Stimulated activated CD8-positive, alpha-beta memory T cell treated with anti-CD3 and anti-CD28 coated beads, Interleukin-7, amount 100 ng/mL, for 1 hour (primary cell): ENCODE data around the gene AUTS2.

ENCODE experiments used
- DNase-seq, 2 donors: peaks; one replicate each; pipeline ENCODE4 v3.0.0-alpha.2; 2020; ENCODE audit warnings: low read depth in 2 of 2

The AUTS2 gene

DNA sequence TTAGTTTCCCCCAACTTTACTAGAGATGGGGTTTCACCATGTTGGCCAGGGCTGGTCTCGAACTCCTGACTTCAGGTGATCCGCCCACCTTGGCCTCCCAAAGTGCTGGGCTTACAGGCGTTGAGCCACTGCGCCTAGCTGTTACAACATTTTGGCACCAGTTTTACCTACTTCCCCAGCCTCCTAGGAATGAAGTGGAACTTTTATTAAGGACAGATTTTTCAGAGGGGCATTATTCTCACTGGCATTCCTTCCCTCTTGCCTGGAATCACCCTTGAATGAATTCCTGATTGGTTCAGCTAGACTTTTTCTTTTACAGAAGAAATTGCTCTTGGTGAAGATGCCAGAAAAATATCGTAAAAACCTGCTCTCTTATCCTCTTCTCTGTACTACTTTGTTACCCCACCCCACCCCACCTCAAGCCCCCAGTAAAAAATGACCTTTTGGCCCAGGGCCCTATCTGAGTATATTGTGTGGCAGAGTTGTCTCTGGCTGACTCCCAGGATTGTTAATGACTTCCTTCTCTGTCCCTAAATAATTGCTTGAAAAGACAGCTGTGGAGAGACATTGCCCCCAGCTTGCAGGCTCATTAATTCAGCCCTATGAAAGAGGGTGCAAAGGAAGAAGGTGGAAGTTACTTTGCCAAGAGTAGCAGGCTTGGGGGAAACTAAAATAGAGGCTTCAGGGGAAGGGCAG, 189.6 kb downstream of the AUTS2 start:
- no peak for DNase-seq

DNA sequence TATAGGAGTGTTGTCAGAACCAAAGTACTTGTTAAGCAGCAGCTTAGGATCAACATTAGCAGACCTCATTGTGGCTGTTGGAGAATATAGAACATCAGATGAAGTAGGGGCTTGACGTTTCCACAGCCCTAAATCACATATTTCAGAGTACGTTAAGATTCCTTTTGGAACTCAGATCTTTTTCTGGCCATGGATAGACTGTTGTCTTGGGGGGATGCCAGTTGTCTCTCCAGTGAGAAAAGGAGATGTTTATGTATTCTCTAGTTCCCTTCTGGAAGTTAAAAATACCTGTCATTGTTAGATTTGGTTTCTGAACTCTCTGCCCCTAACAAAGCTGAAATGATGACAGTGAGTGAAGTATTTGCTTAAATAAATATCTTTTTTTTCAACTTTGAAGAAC, 191.3 kb downstream of the AUTS2 start:
- no peak for DNase-seq

DNA sequence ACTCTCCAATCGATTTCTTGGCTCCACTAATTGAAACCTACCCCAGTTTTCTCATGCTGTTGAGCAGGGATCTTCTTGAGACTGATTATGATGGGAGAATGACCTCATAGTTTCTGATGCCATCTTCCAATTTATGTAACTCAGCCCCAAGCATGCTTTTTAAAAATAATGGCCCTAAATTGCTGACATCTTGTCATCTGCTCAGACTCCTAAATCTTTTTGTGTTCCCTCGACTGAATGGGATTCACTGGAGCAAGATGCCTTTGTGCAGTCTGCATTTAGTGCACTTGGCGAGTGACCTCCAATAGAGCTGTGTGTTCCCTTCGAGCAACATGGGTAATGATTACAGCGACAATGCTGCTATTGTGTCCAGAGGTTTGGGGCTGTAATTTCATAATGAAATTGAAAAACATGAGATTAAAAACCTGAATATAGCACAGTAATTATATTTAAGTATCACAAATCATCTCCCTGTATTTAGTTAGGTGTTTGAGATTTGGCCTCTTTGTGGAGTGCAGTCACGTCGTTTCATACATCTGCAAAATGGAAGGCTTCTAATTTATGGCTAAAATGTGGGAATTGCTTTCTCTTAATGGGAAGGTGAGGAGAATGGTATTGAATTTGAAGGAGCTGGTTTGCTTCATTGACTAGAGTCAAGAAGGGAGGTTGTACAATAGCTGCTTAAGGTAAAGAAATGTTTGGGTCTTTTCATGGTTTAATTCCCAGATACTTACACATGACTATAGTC, 192.9 kb downstream of the AUTS2 start:
- DNase-seq = no peak

DNA sequence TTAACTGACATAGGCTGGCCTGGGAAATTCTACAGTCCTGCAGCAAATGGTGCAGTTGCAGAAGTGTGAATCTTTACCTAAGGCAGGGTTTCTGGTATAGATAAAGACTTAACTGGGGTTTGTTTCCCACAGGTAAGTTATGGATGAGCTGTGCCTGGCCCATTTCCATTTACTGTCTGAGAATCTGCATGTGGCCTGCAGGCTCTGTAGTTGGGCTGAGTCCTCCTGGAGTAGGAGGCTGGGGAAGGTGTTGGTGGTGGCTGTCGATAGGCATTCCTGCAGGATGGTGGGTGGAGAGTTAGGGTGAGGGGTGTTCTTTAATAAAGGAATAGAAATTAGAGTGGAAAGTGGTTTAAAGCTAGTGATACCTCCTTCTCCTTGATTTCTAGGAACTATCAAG, 193.5 kb downstream of the AUTS2 start:
- DNase-seq = no peak

DNA sequence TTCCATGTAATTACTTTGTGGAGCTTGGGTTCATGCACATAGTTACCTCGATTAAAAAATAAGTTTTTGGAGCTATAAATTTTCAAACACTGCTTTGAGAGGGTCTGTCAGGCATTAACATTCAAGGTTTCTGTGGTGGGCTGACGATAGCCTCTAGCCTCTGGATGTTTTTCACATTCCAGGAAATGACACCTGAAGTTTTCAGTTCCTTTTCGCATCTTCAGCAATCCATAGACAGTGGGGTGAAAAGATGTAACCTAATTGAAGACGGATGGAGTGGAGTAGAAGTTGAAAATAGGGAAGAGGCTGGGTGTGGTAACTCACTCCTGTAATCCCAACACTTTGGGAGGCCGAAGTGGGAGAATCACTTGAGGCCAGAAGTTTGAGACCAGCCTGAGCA, 197.7 kb downstream of the AUTS2 start:
- no peak for DNase-seq

DNA sequence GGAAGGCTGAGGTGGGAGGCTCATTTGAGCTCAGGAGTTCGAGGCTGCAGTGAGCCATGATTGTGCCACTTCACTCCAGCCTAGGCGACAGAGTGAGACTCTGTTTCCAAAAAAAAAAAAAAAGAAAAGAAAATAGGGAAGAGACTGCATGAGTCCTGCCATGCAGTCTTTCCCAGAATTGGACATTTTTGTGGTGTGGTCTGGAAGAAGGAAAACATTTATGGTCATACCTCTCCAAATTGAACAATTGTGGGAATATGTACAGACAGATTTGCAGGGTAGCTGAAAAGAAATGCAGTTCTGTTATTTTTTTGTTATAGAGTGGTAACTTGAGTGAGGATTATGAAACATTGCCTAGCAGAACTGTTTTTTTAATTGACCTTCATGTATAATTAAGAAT, 198.1 kb downstream of the AUTS2 start:
- no peak for DNase-seq

DNA sequence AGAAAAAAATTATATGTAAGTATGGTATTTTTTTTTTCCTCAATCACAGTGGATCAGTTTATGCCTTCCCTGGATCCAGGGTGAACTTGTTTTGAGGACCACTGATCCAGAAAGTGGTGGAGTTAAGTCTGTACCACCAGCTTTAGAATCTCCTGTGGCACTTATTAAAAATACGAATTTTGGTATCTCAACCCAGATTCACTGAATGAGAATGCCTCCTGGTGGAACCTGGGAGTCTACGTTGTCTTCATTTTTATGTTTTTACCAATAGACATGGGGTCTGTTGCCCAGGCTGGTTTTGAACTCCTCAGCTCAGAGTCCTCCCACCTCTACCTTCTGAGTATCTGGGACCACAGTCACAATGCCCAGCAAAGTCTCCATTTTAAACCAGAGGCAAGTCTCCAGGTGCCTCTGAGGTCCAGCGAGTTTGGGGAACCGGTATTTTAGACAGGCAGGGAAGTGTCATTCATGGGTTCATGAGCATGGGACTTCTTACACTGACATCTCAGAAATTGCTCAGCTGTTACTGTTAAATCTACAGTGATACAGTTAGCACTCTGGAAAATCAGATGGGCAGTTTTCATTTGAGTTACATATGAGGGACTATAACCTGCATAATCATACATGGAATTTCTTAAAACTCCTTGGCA, 200.9 kb downstream of the AUTS2 start:
- no peak for DNase-seq

DNA sequence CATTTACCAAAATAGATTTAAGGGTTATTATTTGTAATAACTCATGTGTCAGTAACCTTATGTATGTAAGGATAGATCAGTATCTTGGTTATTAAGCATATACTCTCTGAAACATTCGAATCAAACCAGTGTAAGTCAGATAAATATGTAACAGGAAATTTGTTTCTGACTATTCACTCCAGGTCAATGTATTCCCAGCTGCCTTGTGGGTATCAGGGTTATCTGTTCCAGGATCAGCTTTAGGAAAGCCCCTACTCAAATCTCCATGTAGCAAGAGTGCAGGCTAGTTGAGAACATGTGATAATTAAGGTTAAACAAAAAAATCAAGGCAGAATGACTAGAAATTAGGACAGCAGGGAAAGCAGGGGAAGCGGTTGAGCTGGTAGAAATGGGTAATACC, 201.7 kb downstream of the AUTS2 start:
- DNase-seq = no peak

DNA sequence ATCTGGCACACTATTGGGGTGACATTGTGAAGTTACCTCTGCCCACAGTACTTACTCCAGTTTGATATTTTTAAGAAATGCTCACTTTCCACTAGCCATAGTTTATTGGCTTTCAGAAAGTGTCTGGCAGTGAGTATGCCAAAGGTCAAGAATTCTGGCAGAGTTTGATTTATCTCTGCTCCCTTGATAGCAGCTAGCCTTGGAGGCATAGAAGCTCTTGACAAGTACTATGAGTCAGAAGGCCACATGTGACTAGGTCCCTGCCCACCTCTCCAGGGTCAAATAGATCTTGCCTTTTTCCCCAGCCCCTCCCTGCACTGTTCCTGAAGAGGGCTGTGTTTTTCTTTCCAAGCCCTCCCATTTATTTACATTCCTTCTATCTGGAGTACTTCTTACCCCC, 202.2 kb downstream of the AUTS2 start:
- DNase-seq = no peak

DNA sequence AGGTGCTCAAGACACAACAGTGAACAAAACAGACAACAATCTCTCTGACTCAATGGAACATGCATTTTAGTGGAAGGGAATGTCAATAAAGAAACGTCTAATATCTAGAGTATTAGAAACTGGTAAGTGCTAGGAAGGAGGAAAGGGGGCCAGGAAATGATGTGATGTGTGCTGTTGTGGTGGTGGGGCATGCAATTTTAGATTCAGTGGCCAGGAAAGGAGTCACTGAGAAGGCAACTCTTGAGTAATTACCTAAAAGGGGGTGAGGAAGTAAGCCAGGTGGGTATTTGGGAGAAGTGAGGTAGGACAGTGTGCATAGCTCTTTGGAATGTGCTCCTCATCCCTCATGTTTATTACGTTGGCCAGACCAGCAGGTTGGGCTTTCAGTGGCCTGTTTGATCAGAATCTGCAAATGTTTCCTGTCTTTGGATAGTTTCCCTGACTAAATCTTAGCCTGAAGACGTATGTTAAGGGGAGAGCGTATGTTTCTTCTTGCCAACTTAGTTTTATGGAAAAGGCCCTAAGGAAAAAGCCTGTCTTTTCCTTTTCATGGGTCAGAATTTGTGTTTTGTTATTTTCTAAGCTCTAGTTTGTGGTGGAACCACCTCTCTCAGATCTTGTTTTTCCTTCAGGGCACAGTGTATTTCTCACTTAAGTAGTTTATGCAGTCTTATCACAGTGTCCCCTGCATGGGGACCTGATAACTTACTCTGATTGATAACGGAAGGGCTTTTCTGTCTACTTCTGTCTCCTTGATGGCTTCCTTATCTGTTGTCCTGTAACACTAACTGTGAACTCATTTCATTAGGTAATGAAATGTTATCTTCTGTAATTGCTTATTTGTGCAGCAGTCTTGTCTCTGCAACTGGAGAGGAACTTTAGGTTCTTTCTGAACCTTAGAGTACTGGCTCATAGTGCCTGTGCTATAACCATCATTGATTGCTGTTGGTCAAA, 203.7 kb downstream of the AUTS2 start:
- DNase-seq = no peak

DNA sequence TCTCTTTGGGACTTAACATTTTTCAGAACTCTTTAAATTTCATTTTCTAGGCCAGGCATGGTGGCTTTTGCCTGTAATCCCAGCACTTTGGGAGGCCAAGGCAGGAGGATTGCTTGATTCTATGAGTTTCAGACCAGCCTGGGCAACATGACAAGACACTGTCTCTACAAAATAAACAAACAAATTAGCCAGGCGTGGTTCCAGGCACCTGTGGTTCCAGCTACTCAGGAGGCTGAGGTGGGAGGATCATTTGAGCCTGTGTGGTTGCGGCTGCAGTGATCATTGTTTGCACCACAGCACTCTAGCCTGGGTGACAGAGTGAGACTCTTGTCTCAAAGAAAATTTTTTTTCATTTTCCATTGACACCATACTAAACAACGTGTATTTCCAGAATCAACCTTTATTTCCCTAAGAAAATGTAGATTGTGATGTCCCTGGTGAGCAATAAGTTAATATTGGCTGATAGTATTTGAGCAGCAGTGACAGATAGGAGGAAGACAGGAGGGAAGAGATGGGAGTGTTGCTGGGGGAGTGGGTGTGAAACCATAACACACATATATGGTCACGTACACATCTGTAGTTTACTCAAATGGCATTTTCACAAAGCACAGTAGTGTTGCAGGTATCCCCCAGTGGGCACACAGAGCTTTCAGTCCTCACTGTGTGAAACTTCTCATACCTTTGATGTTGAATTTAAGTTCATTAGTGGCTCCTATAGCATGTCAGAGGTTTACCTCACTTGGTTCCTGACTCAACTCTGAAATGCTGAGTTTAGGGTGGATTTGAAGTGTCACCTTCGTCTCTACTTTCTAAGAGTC, 205.6 kb downstream of the AUTS2 start:
- DNase-seq = no peak

DNA sequence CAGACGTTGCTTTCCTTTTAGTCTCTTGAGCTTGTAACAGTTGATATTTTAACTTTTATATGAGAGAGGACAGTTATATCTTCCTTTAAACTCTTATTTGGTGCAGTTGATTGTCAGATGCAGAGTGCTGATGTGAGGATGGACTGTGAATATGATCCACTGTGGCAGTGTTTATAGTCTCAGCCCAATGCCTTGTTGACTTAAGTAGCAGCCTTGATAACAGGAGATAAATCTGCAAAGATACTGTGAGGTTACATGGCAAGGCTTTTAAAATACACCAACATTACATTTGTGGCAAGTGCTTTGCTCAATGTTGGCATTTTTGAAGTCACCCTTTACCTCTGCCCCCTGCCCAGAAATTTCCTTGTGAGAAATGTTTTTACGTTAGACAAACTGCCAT, 206.7 kb downstream of the AUTS2 start:
- DNase-seq = no peak

DNA sequence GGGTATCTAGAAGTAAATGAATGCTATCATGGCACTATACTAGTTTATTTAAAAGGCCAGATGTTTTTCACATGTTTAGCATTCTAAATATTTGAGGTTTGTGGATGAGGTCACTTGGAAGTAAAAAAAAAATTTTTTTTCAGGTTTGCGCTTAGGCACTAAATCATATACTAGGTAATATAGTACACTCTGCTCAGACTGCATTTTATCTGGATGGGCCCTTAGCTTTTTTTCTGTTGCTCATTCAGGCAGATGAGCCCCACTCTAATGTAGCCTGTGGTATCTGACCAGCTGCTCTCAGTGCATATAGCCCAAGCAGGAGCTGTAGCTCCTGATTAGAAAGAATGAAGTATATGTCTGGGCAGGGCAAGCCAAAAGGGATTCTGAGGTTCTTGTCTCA, 210.1 kb downstream of the AUTS2 start:
- no peak for DNase-seq

DNA sequence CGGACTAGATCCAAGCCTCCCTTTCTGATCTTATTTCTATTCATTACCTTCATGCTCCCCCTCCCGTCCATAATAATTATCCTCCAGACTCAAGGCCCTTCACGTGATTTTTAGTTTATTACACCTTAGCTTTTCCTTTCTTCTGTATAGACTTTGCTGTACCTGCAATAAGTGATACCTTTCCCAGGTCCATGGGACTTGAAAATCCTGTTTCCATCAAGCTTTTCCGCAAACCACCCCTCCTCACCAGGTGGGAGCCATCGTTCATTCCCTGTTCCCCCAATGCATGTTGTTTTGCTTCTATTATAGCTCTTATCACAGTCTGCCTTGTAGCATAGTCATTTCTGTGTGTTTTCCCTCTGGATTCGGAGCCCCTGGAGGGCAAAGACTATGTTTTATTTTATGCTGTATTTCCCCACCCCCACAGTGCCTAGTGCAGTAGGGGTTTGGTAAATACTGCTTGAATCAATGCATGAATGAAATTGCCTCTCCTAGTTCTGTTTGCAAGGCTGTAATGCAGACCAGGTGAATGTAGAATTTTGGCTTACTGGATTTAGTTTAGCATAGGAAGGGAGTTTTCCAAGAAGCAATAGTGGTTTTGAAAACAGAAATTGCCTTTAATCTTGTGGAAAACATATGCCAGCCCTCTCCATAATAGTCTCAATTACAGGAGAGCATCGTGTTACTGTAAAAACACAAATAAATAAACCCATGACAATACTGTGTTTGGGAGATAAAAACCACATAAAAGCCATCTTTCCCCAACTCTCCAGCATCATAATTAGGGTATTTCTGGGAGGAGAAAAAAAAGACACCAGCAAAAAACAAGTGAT, 213.4 kb downstream of the AUTS2 start:
- DNase-seq = no peak

DNA sequence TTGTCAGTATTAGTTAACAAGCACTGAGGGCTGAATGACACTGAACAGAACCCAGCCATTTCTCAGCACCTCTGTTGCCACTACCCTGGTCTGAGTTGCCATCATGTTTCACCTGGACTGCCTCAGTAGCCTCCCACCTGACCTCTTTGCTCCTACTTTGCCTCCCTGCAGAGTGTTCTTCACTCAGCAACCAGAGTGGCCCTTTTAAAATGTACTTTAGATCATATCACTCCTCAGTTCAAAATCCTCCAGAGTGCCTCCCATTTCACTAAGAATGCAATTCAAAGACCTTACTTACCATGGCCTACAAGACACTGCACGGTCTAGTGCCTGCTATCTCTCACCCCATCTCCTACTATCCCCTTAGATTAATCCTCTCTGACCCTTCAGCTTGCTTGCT, 214.5 kb downstream of the AUTS2 start:
- DNase-seq = no peak

DNA sequence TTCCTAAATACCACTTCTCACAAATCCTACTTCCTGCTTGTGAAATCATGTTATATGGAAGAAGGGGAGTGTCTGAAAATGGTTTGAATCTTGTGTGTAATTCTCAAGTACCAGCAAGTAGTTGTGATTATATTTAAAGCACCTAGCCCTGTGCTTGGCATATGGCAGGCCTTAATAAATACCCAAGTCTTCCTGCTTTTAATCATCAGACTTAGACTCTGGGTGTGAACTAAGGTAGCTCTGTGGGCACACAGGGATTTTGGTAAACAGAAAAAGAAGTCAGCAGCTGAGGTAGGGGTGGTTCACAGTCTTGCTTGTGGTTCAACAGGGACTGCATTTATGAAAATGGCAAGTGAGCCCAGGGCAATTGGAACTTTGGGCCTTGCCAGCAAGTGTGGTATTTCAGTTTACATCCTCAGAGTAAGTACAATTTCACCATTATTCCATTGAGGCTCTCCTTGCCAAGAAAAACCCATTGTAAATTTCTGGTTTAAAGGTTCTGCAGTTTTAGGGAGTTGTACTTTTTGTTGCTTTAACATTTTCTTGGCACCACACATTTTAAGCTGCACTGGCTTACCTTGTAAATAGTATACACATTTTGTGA, 215.5 kb downstream of the AUTS2 start:
- no peak for DNase-seq

DNA sequence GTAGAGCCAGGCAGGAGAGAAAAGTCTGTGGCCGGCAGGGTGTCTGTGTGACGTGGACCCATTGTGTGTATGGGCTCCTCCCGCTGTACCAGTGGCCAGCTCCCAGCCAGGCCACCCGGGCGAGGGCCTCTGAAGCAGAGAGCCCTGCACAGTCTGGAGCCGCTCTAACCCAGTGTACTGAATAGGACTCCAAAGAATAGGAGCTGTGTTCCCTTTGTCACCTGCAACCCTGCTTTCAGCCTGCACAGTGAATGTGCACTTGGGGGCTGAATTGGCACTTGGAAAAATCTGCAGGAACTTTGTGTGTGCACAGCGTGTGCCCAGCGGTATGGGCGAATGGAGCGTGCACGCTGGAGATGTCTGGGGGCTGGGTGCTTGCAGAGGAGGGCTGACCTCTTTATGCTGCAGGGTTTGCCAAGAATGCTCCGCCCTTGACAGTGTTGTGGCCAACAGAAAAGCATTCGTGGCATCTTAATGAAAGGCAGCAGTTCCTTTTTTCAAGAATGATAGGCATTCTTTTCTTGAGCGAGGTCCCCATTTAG, 216.2 kb downstream of the AUTS2 start:
- no peak for DNase-seq

DNA sequence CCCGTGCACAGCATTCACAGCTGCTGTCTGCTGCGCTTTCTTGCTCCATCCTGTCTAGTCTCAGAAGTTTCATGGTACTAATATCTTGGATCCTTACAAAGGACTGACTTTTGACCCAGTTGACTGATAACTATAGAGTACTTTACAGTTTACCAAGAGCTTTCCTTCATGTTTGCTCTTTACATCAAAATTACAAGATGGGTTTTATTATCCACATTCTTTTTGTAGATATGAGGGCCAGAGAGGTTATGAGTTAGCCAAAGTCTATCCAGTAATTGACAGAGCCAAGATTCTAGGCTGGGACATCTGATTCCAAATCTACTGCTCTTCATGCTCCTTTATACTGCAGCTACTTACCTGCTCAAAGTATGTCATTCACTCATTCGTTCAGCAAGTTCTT, 218.2 kb downstream of the AUTS2 start:
- DNase-seq = no peak

DNA sequence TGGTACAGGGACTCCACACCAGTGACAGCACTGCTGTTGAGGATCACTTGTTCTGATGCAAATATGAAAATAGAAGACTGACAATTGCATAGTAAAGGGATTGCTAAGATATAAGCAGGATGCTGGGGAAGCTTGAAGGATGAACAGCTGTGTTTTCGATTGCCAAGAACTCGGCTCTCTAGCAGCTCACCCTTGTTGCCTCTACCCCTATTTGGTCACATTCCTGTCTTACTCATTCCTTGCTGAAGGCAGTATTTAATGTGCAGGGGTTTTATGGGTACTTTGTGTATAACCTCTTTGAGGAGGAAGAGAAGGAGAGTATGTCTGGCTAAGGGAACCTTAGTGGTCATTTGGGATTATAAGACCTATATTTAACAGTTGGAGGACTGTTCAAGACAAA, 218.8 kb downstream of the AUTS2 start:
- DNase-seq = no peak
